K562 (cell line): ENCODE measurements around the gene YBX2. TPM values are rescaled to one million over a fixed set of nuclear protein-coding genes. Genes with fewer than 3 reads are reported as not detected.

Source experiments
- ATAC-seq: fragments of 200-7000 bp; cut with Tn5 transposase; 3 replicates; pipeline ENCODE4 v1.9.1; 2020; ENCODE audit warnings: moderate library complexity
- BruUV-seq: library from RNA; stranded (reverse); fragments of 400-500 nt; replicated peaks from 2 replicates; lab custom pipeline; 2021; lab: Mats Ljungman, UMichigan
- CTCF ChIA-PET: fragments of 300-600 bp; formaldehyde crosslinking; extraction: SDS; loops from one replicate; lab custom pipeline; 2021; ENCODE audit warnings: low intra/inter-chr PET ratio; lab: Yijun Ruan, JAX
- POLR2A ChIA-PET: fragments of 300-600, 350-650 bp; sonication (Branson Sonifier 250); formaldehyde crosslinking; extraction: SDS; loops from one replicate; lab custom pipeline; 2021; ENCODE audit warnings: antibody characterized with exemption, inconsistent platforms; lab: Yijun Ruan, JAX
- DNase-seq, 4 experiments: peaks; one replicate each; pipeline versions ENCODE4 v3.0.0 to v3.0.0-alpha.2; 2011 to 2018; ENCODE audit warnings: low spot score in 3 of 4, mixed read lengths in 3 of 4; ENCODE audit errors: extremely low read depth in 1 of 4
- FAIRE-seq: peaks from 2 replicates; lab custom pipeline; 2011; peaks lifted over from hg19 to GRCh38; lab: Jason Lieb, UNC
- H2AFZ ChIP-seq: 2 replicates; pipeline ENCODE4 v1.6.0; 2011; ENCODE audit warnings: low read depth, low read length, control low read depth, inconsistent platforms
- H3K27ac ChIP-seq: fragments of 200-600 bp; 3 replicates; pipeline ENCODE4 v1.8.0; 2011; ENCODE audit warnings: low read depth, mild to moderate bottlenecking, control low read depth, inconsistent platforms, low read length, moderate library complexity, mixed read lengths; ENCODE audit errors: extremely low read depth
- H3K27me3 ChIP-seq, 2 experiments: fragments of 300-600 bp in 1 of 2; 2 replicates in 1 of 2; 3 replicates in 1 of 2; pipeline versions ENCODE4 v1.6.0 to v1.8.0; 2011; ENCODE audit warnings: inconsistent platforms in 2 of 2, low read length in 2 of 2, mild to moderate bottlenecking in 1 of 2, mixed read lengths in 1 of 2, moderate library complexity in 1 of 2; ENCODE audit not compliant: control insufficient read depth in 2 of 2, insufficient read depth in 2 of 2
- H3K36me3 ChIP-seq: fragments of 300-600 bp; 3 replicates; pipeline ENCODE4 v1.8.0; 2011; ENCODE audit warnings: mild to moderate bottlenecking, low read length, inconsistent platforms; ENCODE audit not compliant: control insufficient read depth, insufficient read depth
- H3K4me1 ChIP-seq, 2 experiments: fragments of 200-600 bp in 1 of 2; replicated peaks in 1 of 2; 2 replicates in 1 of 2; 3 replicates in 1 of 2; pipeline versions ENCODE4 v1.5.1 to v1.8.0; 2011; ENCODE audit warnings: inconsistent platforms in 2 of 2, low read length in 2 of 2, mild to moderate bottlenecking in 1 of 2, mixed read lengths in 1 of 2, moderate library complexity in 1 of 2; ENCODE audit not compliant: control insufficient read depth in 2 of 2, insufficient read depth in 2 of 2
- H3K4me2 ChIP-seq: 2 replicates; pipeline ENCODE4 v1.6.1; 2011; ENCODE audit warnings: low read length, control low read depth, inconsistent platforms, mixed read lengths; ENCODE audit not compliant: insufficient read depth
- H3K4me3 ChIP-seq: fragments of 200-600 bp; sonication (generic), shearing (Covaris generic); 2 replicates; pipeline ENCODE4 v1.5.1; 2016; ENCODE audit warnings: control low read depth, inconsistent platforms
- H3K79me2 ChIP-seq: fragments of 200-600 bp; 3 replicates; pipeline ENCODE4 v1.8.0; 2011; ENCODE audit warnings: low read length, inconsistent platforms; ENCODE audit not compliant: control insufficient read depth, insufficient read depth
- H3K9ac ChIP-seq, 2 experiments: 2 replicates each; pipeline versions ENCODE4 v1.6.0 to v1.6.1; 2011; ENCODE audit warnings: low read depth in 2 of 2, low read length in 2 of 2, control low read depth in 1 of 2, inconsistent platforms in 1 of 2, mild to moderate bottlenecking in 1 of 2, mixed read lengths in 1 of 2; ENCODE audit not compliant: insufficient read depth in 1 of 2
- H3K9me1 ChIP-seq: one replicate; pipeline ENCODE4 v1.6.0; 2011; ENCODE audit warnings: inconsistent platforms, mild to moderate bottlenecking, low read length, moderate library complexity; ENCODE audit not compliant: control insufficient read depth, insufficient read depth
- H3K9me3 ChIP-seq: replicated peaks from 2 replicates; pipeline ENCODE4 v1.5.1; 2011; ENCODE audit warnings: low read depth, low read length, inconsistent platforms; ENCODE audit not compliant: control insufficient read depth, insufficient read depth
- H4K20me1 ChIP-seq: replicated peaks from 2 replicates; pipeline ENCODE4 v1.6.1; 2011; ENCODE audit warnings: low read length, inconsistent platforms, mixed read lengths; ENCODE audit not compliant: control insufficient read depth, insufficient read depth
- FOSL1 ChIP-seq: fragments of 200-800 bp; sonication (Bioruptor generic); conservative IDR thresholded peaks from 2 replicates; pipeline ENCODE4 v1.6.1; 2016; ENCODE audit warnings: missing genetic modification characterization, missing compliant biosample characterization
- HDAC6 ChIP-seq: IDR thresholded peaks from 2 replicates; pipeline ENCODE4 v1.6.1; 2012; ENCODE audit warnings: low read depth, mild to moderate bottlenecking, control low read depth, inconsistent platforms, low read length, moderate library complexity
- KDM5B ChIP-seq: fragments of 200-600 bp; sonication (generic); IDR thresholded peaks from 2 replicates; pipeline ENCODE4 v1.6.1; 2012; ENCODE audit warnings: low read depth, mild to moderate bottlenecking, moderate library complexity, low read length, control low read depth, inconsistent platforms; ENCODE audit not compliant: insufficient replicate concordance
- PHF8 ChIP-seq: fragments of 200-600 bp; sonication (generic); IDR thresholded peaks from 2 replicates; pipeline ENCODE4 v1.6.1; 2012; ENCODE audit warnings: mixed run types, mild to moderate bottlenecking, inconsistent platforms, low read length, moderate library complexity, borderline replicate concordance
- POLR2A ChIP-seq: fragments of 450-650 bp; conservative IDR thresholded peaks from 2 replicates; pipeline ENCODE4 v1.6.1; 2016
- PYGO2 ChIP-seq: fragments of 450-650 bp; IDR thresholded peaks from 2 replicates; pipeline ENCODE4 v1.6.1; 2016; ENCODE audit warnings: mild to moderate bottlenecking, missing genetic modification characterization, moderate library complexity, missing compliant biosample characterization
- TCF7L2 ChIP-seq: fragments of 150-350 bp; IDR thresholded peaks from 2 replicates; pipeline ENCODE4 v1.6.1; 2016; ENCODE audit warnings: low read depth, mild to moderate bottlenecking, low read length, moderate library complexity
- TCFL5 ChIP-seq: fragments of 250-450 bp; sonication (Bioruptor Pico); conservative IDR thresholded peaks from 2 replicates; pipeline ENCODE4 v1.6.1; 2021; ENCODE audit warnings: mild to moderate bottlenecking, moderate library complexity, matching md5 sums
- TEAD4 ChIP-seq, 2 experiments: sonication (generic) in 1 of 2; formaldehyde crosslinking in 1 of 2; IDR thresholded peaks; 2 replicates each; pipeline versions ENCODE4 v1.6.1 to v1.8.0; 2012 to 2022; ENCODE audit warnings: borderline replicate concordance in 1 of 2, inconsistent platforms in 1 of 2, low read length in 1 of 2, mild to moderate bottlenecking in 1 of 2, missing genetic modification reagents in 1 of 2
- ZNF507 ChIP-seq: conservative IDR thresholded peaks from 2 replicates; pipeline ENCODE4 v1.6.1; 2017; ENCODE audit warnings: missing genetic modification characterization, missing compliant biosample characterization
- ZNF76 ChIP-seq: fragments of 250-450 bp; sonication (Bioruptor Pico); IDR thresholded peaks from 2 replicates; pipeline ENCODE4 v1.4.0; 2020; ENCODE audit warnings: mild to moderate bottlenecking, moderate library complexity, borderline replicate concordance
- WGBS: fragments of 100-300 bp; shearing (Covaris generic); methylation state at CpG from one replicate; pipeline ENCODE4 v1.1.6; 2016; ENCODE audit warnings: low coverage, mixed read lengths; ENCODE audit not compliant: insufficient coverage; ENCODE audit errors: missing lambda C conversion rate; 5-methylcytosine and 5-hydroxymethylcytosine counted together
- in situ Hi-C: fragments of 300-500 bp; cut with MboI; formaldehyde crosslinking; loops from 4 replicates; pipeline ENCODE4 v1.15.0; 2018; ENCODE audit warnings: inconsistent platforms, mixed read lengths
- intact Hi-C: fragments of 100-400 bp; cut with micrococcal nuclease; formaldehyde crosslinking; loops from 2 replicates; pipeline ENCODE4 v1.14.2; 2022
- polyA plus RNA-seq, 8 experiments: library from polyadenylated mRNA; depleted of rRNA in 4 of 8; stranded (reverse) in 5 of 8; unstranded in 3 of 8; fragments of >200 nt; fragmentation: Nextera tagmentation in 2 of 8; fragmentation: Illumina TruSeq in 1 of 8; extraction: Ambion mirVana in 2 of 8; extraction: Trizol in 1 of 8; gene quantifications; 2 replicates each; pipeline versions ENCODE4 v1.2.1 to v1.2.3, GENCODE V29; 2011 to 2014; ENCODE audit warnings: inconsistent platforms in 1 of 8, missing spikeins in 1 of 8
- total RNA-seq, 7 experiments: library from RNA; depleted of rRNA in 6 of 7; stranded (reverse); fragments of >200 nt in 6 of 7; fragmentation: Illumina TruSeq in 2 of 7; extraction: Trizol in 2 of 7; gene quantifications; 2 replicates each; pipeline versions ENCODE4 v1.2.1 to v1.2.3, GENCODE V29; 2011 to 2021; ENCODE audit warnings: low replicate concordance in 1 of 7
- TF ChIP-seq, protein P1 (sequence below): fragments of 450-650 bp; IDR thresholded peaks from 2 replicates; pipeline ENCODE4 v1.6.1; 2017; ENCODE audit warnings: mild to moderate bottlenecking, moderate library complexity
- TF ChIP-seq, protein P2 (sequence below): fragments of 450-650 bp; IDR thresholded peaks from 2 replicates; pipeline ENCODE4 v1.6.1; 2018; ENCODE audit not compliant: partially characterized antibody

The YBX2 gene
- total and polyA plus RNA-seq, 9 of the 15 experiments (the other 6 are each of a cell fraction or from before 2014, with no cell fraction given): 0.03 to 0.59 (median 0.27) TPM; not detected in 6

DNA sequence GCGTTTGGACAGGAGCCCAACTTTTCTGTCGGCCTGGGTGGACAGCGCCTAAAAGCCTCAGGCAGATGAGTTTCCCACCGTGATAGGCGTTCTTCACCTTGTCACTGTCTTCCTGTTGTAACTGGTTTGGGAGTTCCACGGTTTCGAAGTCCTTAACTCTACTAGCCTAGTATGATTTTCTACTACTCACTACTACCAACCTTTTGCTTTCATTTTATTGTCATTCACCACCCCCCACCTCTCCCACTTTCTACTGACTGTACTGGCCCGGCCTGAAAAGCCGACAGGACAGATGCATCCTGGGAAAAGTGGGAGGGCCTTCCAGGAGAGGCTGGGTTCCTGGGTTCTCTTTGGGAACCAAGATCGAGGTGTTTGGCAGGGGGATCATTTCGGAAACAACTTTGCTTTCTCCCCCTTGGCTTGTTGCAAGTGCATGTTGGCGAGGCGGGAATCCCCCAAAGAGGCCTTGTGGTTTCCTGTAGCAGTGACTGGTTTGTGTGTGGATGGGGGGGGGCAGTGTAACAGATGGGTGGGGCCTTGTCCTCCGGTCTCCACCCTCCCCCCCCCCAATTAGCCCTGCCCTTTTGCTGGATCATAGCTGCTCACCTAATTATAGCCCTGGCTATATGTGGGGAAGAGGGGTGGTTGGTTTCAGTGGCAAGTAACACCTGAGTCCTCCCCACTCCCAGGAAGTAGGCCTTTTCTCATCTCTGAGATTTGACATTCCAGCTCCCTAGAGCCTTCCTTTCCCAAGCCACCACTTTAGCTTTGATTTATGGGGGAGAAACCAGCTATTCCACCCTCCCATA, 14.4 kb upstream of the YBX2 start:
- H3K9me1 ChIP-seq: peaks cover 11% of the 10 kb centered on the region
- no peaks in the 10 kb centered on the region for H3K27me3 ChIP-seq
- in situ Hi-C loops (no loop called here), intact Hi-C loops (no loop called here)
- H3K4me3 ChIP-seq: peak overlapping the region; percentile 96
- ChIA-PET POLR2A (interaction anchor here (0.6 to 1.6 kb wide), 8 partner anchors 9 to 66 kb away, joined by 3 to 5 read pairs (median 3); partner anchors contain the start of gene NEURL4), CTCF (no interaction called here)
- peak overlapping the region; percentile 99 for H3K9ac ChIP-seq
- DNase-seq (peak; percentile 35 to 83 (median 56)), ATAC-seq (peak; percentile 59), FAIRE-seq (peak; percentile 79)
- H3K9me3 ChIP-seq: no peaks in the 10 kb centered on the region
- H2AFZ ChIP-seq: no peak overlapping the region
- peaks cover 43% of the 10 kb centered on the region for H3K79me2 ChIP-seq
- WGBS: 0% methylated on average over 12 of the region's 14 CpGs
- peaks cover 21 to 24% of the 10 kb centered on the region in 2 experiments for H3K4me1 ChIP-seq
- TSS peak; percentile 91 for BruUV-seq
- peaks cover 53% of the 10 kb centered on the region for H3K36me3 ChIP-seq
- peaks cover 40% of the 10 kb centered on the region for H4K20me1 ChIP-seq
- peak overlapping the region; percentile 97 for H3K4me2 ChIP-seq
- peak overlapping the region; percentile 93 for H3K27ac ChIP-seq
- TF ChIP-seq TCF7L2 (0 out of 2 replicates have a peak, but pooled peaks have one; percentile 15), PYGO2 (no peak), ZNF507 (tag) (no peak), TCFL5 (CRISPR knock-in tag) (no peak), HDAC6 (no peak), FOSL1 (tag) (0 out of 2 replicates have a peak, but pooled peaks have one; percentile 14), KDM5B (no peak), TEAD4 (IDR thresholded peaks at IDR 0.05; ENCODE audit: low read length) (no peak), TEAD4 (CRISPR knock-in tag; IDR thresholded peaks at IDR 0.05; ENCODE audit: borderline replicate concordance) (no peak), POLR2A (peak; percentile 92), PHF8 (peak; percentile 22; the same call in 1 of the 2 replicates), ZNF76 (CRISPR knock-in tag) (no peak)
- TF ChIP-seq, protein P1, sequence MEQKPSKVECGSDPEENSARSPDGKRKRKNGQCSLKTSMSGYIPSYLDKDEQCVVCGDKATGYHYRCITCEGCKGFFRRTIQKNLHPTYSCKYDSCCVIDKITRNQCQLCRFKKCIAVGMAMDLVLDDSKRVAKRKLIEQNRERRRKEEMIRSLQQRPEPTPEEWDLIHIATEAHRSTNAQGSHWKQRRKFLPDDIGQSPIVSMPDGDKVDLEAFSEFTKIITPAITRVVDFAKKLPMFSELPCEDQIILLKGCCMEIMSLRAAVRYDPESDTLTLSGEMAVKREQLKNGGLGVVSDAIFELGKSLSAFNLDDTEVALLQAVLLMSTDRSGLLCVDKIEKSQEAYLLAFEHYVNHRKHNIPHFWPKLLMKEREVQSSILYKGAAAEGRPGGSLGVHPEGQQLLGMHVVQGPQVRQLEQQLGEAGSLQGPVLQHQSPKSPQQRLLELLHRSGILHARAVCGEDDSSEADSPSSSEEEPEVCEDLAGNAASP: no peak
- TF ChIP-seq, protein P2, sequence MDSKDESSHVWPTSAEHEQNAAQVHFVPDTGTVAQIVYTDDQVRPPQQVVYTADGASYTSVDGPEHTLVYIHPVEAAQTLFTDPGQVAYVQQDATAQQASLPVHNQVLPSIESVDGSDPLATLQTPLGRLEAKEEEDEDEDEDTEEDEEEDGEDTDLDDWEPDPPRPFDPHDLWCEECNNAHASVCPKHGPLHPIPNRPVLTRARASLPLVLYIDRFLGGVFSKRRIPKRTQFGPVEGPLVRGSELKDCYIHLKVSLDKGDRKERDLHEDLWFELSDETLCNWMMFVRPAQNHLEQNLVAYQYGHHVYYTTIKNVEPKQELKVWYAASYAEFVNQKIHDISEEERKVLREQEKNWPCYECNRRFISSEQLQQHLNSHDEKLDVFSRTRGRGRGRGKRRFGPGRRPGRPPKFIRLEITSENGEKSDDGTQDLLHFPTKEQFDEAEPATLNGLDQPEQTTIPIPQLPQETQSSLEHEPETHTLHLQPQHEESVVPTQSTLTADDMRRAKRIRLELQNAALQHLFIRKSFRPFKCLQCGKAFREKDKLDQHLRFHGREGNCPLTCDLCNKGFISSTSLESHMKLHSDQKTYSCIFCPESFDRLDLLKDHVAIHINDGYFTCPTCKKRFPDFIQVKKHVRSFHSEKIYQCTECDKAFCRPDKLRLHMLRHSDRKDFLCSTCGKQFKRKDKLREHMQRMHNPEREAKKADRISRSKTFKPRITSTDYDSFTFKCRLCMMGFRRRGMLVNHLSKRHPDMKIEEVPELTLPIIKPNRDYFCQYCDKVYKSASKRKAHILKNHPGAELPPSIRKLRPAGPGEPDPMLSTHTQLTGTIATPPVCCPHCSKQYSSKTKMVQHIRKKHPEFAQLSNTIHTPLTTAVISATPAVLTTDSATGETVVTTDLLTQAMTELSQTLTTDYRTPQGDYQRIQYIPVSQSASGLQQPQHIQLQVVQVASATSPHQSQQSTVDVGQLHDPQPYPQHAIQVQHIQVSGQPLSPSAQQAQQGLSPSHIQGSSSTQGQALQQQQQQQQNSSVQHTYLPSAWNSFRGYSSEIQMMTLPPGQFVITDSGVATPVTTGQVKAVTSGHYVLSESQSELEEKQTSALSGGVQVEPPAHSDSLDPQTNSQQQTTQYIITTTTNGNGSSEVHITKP: peak; percentile 94
